GM18520 (cell line): ENCODE data around the gene ARHGEF2.
A peak's percentile ranks its signal among the peaks of the same experiment; 100 is the strongest.
"Not testable (repeated sequence)": the region's sequence is repeated elsewhere in the genome, so short reads cannot be mapped to it uniquely, and the experiment has no call there.

Source experiments
- ATAC-seq: cut with Tn5 transposase; IDR thresholded peaks from one replicate; pipeline ENCODE4 v1.9.1; 2021; ENCODE audit not compliant: unreplicated experiment

The ARHGEF2 gene

GRCh38 chr1:155944444-155944799 lies 33.9 kb downstream of the ARHGEF2 start:
- no peak for ATAC-seq

- no peak for ATAC-seq
Observed at GRCh38 chr1:155942578-155943141, 35.7 kb downstream of the ARHGEF2 start.

- ATAC-seq: no peak
Observed at GRCh38 chr1:155941845-155942531, 36.4 kb downstream of the ARHGEF2 start.

GRCh38 chr1:155940993-155941844 lies 37.1 kb downstream of the ARHGEF2 start, which contains the start of gene RXFP4:
TSS of gene RXFP4 (plus strand) at chr1:155941638. CDS start at chr1:155941710, 72 bp downstream.
- no peak for ATAC-seq

GRCh38 chr1:155940482-155940992 lies 37.8 kb downstream of the ARHGEF2 start:
- ATAC-seq: no peak

- no peak for ATAC-seq
Observed at GRCh38 chr1:155938220-155938627, 40.1 kb downstream of the ARHGEF2 start.

GRCh38 chr1:155934936-155935590 lies 43.3 kb downstream of the ARHGEF2 start:
- ATAC-seq: no peak

GRCh38 chr1:155934097-155934935 lies 44.0 kb downstream of the ARHGEF2 start, which contains the start of gene KHDC4:
TSS of gene KHDC4 (minus strand) at chr1:155934413. CDS start at chr1:155934373, 40 bp downstream.
- peak; percentile 92 for ATAC-seq

- no peak for ATAC-seq
Observed at GRCh38 chr1:155933591-155934096, 44.7 kb downstream of the ARHGEF2 start.

GRCh38 chr1:155932487-155932886 lies 45.9 kb downstream of the ARHGEF2 start:
- no peak for ATAC-seq

- no peak for ATAC-seq
Observed at GRCh38 chr1:155932081-155932480, 46.3 kb downstream of the ARHGEF2 start.

- ATAC-seq: no peak
Observed at GRCh38 chr1:155931332-155932038, 46.9 kb downstream of the ARHGEF2 start.

- ATAC-seq: not testable (repeated sequence)
Observed at GRCh38 chr1:155930725-155931124, 47.6 kb downstream of the ARHGEF2 start.

- ATAC-seq: no peak
Observed at GRCh38 chr1:155929057-155929456, 49.3 kb downstream of the ARHGEF2 start.

- no peak for ATAC-seq
Observed at GRCh38 chr1:155925506-155925905, 52.8 kb downstream of the ARHGEF2 start.

- no peak for ATAC-seq
Observed at GRCh38 chr1:155920717-155921116, 57.6 kb downstream of the ARHGEF2 start.

- no peak for ATAC-seq
Observed at GRCh38 chr1:155919801-155920200, 58.5 kb downstream of the ARHGEF2 start.

GRCh38 chr1:155918660-155919059 lies 59.7 kb downstream of the ARHGEF2 start:
- no peak for ATAC-seq
